Measurements from ENCODE around the gene ZIC5.

Gene ZIC5

GRCh38 chr13:99975626-99976025, 4.1 kb upstream of the ZIC5 start:
- no peak for DNase-seq

- DNase-seq, result no peak
These were observed 3.5 kb upstream of the ZIC5 start for GRCh38 chr13:99974939-99975561.

- DNase-seq, result no peak
These were observed 2.9 kb upstream of the ZIC5 start for GRCh38 chr13:99974296-99974938.

GRCh38 chr13:99973808-99974185, 2.2 kb upstream of the ZIC5 start:
- no peak for DNase-seq

GRCh38 chr13:99973163-99973807, 1.7 kb upstream of the ZIC5 start:
- DNase-seq, result no peak

GRCh38 chr13:99972190-99972731, 694 bp upstream of the ZIC5 start:
- DNase-seq, result no peak

GRCh38 chr13:99970651-99971575, 654 bp downstream of the ZIC5 start:
- no peak for DNase-seq

GRCh38 chr13:99969919-99970650, 1.5 kb downstream of the ZIC5 start:
- no peak for DNase-seq

GRCh38 chr13:99969453-99969918, 2.1 kb downstream of the ZIC5 start:
- no peak for DNase-seq

GRCh38 chr13:99968521-99969452, 2.8 kb downstream of the ZIC5 start:
- DNase-seq, result no peak

- DNase-seq, result no peak
These were observed 3.6 kb downstream of the ZIC5 start for GRCh38 chr13:99967869-99968520.

- no peak for DNase-seq
These were observed 4.1 kb downstream of the ZIC5 start for GRCh38 chr13:99967498-99967868.

- no peak for DNase-seq
These were observed 5.3 kb downstream of the ZIC5 start for GRCh38 chr13:99966064-99966805.

GRCh38 chr13:99965329-99966000, 6.1 kb downstream of the ZIC5 start:
- DNase-seq, result no peak

GRCh38 chr13:99963816-99964339, 7.7 kb downstream of the ZIC5 start:
- no peak for DNase-seq

GRCh38 chr13:99962242-99962641, 9.3 kb downstream of the ZIC5 start:
- no peak for DNase-seq

- DNase-seq, result no peak
These were observed 9.9 kb downstream of the ZIC5 start for GRCh38 chr13:99961636-99962035.

GRCh38 chr13:99960663-99961311, 10.8 kb downstream of the ZIC5 start:
- no peak for DNase-seq

Data from CD4-positive, alpha-beta T cell treated with Interleukin-10 for 1 hour (primary cell).